B cell (primary cell): Measurements from ENCODE around the gene C3orf85.

Source experiments
- EZH2 ChIP-seq: IDR thresholded peaks from 2 replicates; pipeline ENCODE4 v1.6.1; 2012; ENCODE audit warnings: borderline replicate concordance, low read depth, mild to moderate bottlenecking, moderate library complexity, low read length; ENCODE audit not compliant: insufficient read depth, poor library complexity, severe bottlenecking
- TF ChIP-seq, protein P1 (sequence below): fragments of 200-600 bp; IDR thresholded peaks from one replicate; pipeline ENCODE4 v1.8.0; 2022; ENCODE audit warnings: antibody characterized with exemption, mild to moderate bottlenecking

DNA sequence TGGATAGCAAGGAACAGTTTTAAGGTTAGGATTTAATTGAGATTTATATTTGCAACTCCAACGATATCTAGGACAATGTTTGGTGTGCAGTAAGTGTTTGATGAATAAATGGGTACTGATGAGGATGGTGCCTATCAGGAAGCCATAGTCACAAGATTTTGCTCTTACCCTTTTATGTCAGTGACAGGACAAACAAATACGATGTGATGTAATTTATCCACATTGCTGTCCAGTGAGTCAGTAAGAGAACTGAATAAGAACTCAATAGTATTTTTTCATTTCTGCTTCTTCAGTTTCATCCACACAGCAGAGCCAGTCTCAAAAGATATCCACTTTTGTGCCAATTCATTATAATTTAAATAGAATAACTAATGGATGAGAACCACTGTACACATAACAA lies 18.5 kb downstream of the C3orf85 start:
- TF ChIP-seq, protein P1, sequence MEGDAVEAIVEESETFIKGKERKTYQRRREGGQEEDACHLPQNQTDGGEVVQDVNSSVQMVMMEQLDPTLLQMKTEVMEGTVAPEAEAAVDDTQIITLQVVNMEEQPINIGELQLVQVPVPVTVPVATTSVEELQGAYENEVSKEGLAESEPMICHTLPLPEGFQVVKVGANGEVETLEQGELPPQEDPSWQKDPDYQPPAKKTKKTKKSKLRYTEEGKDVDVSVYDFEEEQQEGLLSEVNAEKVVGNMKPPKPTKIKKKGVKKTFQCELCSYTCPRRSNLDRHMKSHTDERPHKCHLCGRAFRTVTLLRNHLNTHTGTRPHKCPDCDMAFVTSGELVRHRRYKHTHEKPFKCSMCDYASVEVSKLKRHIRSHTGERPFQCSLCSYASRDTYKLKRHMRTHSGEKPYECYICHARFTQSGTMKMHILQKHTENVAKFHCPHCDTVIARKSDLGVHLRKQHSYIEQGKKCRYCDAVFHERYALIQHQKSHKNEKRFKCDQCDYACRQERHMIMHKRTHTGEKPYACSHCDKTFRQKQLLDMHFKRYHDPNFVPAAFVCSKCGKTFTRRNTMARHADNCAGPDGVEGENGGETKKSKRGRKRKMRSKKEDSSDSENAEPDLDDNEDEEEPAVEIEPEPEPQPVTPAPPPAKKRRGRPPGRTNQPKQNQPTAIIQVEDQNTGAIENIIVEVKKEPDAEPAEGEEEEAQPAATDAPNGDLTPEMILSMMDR, result no peak
- no peak for TF ChIP-seq EZH2
